ENCODE results near the gene RECQL5. TPM values are rescaled to one million over a fixed set of nuclear protein-coding genes. Genes with fewer than 3 reads are reported as not detected.

The RECQL5 gene
- total RNA-seq, 2 donors from 2014 or later: 14.5 to 14.8 TPM

GRCh38 chr17:75637551-75637950 lies 29.4 kb downstream of the RECQL5 start:
- intact Hi-C loops (cut with DNase I): no loop called here
- DNase-seq (ENCODE audit: low spot score): no peak

- no peak for DNase-seq (ENCODE audit: low spot score)
- intact Hi-C loops (cut with DNase I): no loop called here
Observed at GRCh38 chr17:75637143-75637538, 29.8 kb downstream of the RECQL5 start.

GRCh38 chr17:75636381-75637142 lies 30.4 kb downstream of the RECQL5 start:
- DNase-seq (ENCODE audit: low spot score): no peak
- intact Hi-C loops (cut with DNase I): no loop called here

- DNase-seq (ENCODE audit: low spot score): no peak
- intact Hi-C loops (cut with DNase I): loop anchor here in 1 of 2 donors (2.0 kb wide), 1 partner anchor 113 kb away; no protein-coding TSS in a partner anchor
Observed at GRCh38 chr17:75635610-75636202, 31.2 kb downstream of the RECQL5 start.

- no peak for DNase-seq (ENCODE audit: low spot score)
- intact Hi-C loops (cut with DNase I): loop anchor here (2.0 to 5.0 kb wide), 2 partner anchors 112 to 114 kb away; no protein-coding TSS in a partner anchor
Observed at GRCh38 chr17:75634754-75635609, 32.0 kb downstream of the RECQL5 start.

GRCh38 chr17:75634376-75634740 lies 32.6 kb downstream of the RECQL5 start:
- intact Hi-C loops (cut with DNase I): loop anchor here (2.0 to 5.0 kb wide), 2 partner anchors 113 to 114 kb away; no protein-coding TSS in a partner anchor
- no peak for DNase-seq (ENCODE audit: low spot score)

GRCh38 chr17:75633486-75634375 lies 33.2 kb downstream of the RECQL5 start:
- intact Hi-C loops (cut with DNase I): loop anchor here (2.0 to 5.0 kb wide), 2 partner anchors 114 to 115 kb away; no protein-coding TSS in a partner anchor
- DNase-seq (ENCODE audit: low spot score): peak; percentile 96

GRCh38 chr17:75632863-75633485 lies 34.0 kb downstream of the RECQL5 start, which contains the start of gene SMIM5:
TSS of gene SMIM5 (plus strand) at chr17:75633434. CDS start at chr17:75640202, 6,768 bp downstream.
- DNase-seq (ENCODE audit: low spot score): peak; percentile 97
- intact Hi-C loops (cut with DNase I): loop anchor here in 1 of 2 donors (5.0 kb wide), 1 partner anchor 114 kb away; no protein-coding TSS in a partner anchor

GRCh38 chr17:75632428-75632827 lies 34.5 kb downstream of the RECQL5 start:
- DNase-seq (ENCODE audit: low spot score): no peak
- intact Hi-C loops (cut with DNase I): loop anchor here in 1 of 2 donors (5.0 kb wide), 1 partner anchor 115 kb away; no protein-coding TSS in a partner anchor

GRCh38 chr17:75631353-75631752 lies 35.6 kb downstream of the RECQL5 start:
- intact Hi-C loops (cut with DNase I): loop anchor here in 1 of 2 donors (5.0 kb wide), 1 partner anchor 116 kb away; no protein-coding TSS in a partner anchor
- DNase-seq (ENCODE audit: low spot score): no peak

- intact Hi-C loops (cut with DNase I): loop anchor here in 1 of 2 donors (5.0 kb wide), 1 partner anchor 117 kb away; no protein-coding TSS in a partner anchor
- DNase-seq (ENCODE audit: low spot score): no peak
Observed at GRCh38 chr17:75630071-75630917, 36.7 kb downstream of the RECQL5 start.

GRCh38 chr17:75629157-75629556 lies 37.8 kb downstream of the RECQL5 start:
- intact Hi-C loops (cut with DNase I): no loop called here
- no peak for DNase-seq (ENCODE audit: low spot score)

- DNase-seq (ENCODE audit: low spot score): no peak
- intact Hi-C loops (cut with DNase I): no loop called here
Observed at GRCh38 chr17:75628425-75628824, 38.5 kb downstream of the RECQL5 start.

- DNase-seq (ENCODE audit: low spot score): no peak
- intact Hi-C loops (cut with DNase I): no loop called here
Observed at GRCh38 chr17:75627094-75627493, 39.9 kb downstream of the RECQL5 start.

- intact Hi-C loops (cut with DNase I): no loop called here
- DNase-seq (ENCODE audit: low spot score): no peak
Observed at GRCh38 chr17:75626496-75627038, 40.4 kb downstream of the RECQL5 start.

- intact Hi-C loops (cut with DNase I): no loop called here
- DNase-seq (ENCODE audit: low spot score): no peak
Observed at GRCh38 chr17:75625813-75626486, 41.0 kb downstream of the RECQL5 start.
